ENCODE measurements around the gene IPPK.
A peak's percentile ranks its signal among the peaks of the same experiment; 100 is the strongest.
"Not testable (repeated sequence)": the region's sequence is repeated elsewhere in the genome, so short reads cannot be mapped to it uniquely, and the experiment has no call there.

IPPK gene

DNA sequence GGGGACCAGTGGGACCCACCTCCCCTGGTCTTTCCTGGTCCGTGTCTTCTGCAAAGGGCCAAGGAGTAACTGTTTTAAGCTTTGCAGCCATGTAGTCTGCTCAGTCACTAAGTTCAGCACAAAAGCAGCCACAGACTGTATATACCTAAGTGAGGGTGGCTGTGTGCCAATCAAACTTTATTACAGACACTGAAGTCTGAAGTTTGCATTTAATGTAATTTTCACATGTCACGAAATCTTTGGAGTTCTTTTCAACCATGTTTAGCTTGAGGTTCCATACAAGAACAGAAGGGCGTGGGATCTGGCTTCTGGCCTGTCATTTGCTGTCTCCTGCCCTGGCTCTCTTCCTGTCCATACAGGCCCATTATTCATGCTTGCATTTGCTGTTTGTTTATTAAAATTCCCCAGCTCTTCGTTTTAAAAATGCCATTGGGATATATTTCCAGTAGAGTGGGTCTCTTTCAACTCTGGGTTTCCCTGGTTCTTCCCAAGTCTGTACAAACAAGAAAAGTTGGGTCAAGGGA lies 69.9 kb downstream of the IPPK start:
- ChIA-PET CTCF (interaction anchor here (0.8 to 1.1 kb wide), 2 partner anchors 66 to 465 kb away, joined by 4 read pairs; no protein-coding TSS in a partner anchor), POLR2A (ENCODE audit: low non-redundant PET) (no interaction called here)
- TF ChIP-seq, protein P1, sequence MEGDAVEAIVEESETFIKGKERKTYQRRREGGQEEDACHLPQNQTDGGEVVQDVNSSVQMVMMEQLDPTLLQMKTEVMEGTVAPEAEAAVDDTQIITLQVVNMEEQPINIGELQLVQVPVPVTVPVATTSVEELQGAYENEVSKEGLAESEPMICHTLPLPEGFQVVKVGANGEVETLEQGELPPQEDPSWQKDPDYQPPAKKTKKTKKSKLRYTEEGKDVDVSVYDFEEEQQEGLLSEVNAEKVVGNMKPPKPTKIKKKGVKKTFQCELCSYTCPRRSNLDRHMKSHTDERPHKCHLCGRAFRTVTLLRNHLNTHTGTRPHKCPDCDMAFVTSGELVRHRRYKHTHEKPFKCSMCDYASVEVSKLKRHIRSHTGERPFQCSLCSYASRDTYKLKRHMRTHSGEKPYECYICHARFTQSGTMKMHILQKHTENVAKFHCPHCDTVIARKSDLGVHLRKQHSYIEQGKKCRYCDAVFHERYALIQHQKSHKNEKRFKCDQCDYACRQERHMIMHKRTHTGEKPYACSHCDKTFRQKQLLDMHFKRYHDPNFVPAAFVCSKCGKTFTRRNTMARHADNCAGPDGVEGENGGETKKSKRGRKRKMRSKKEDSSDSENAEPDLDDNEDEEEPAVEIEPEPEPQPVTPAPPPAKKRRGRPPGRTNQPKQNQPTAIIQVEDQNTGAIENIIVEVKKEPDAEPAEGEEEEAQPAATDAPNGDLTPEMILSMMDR (conservative IDR thresholded peaks at IDR 0.05; ENCODE audit: low read depth), result no peak
- no peak for DNase-seq (ENCODE audit: low spot score)
- peak overlapping the region; percentile 58 for H3K27ac ChIP-seq

DNA sequence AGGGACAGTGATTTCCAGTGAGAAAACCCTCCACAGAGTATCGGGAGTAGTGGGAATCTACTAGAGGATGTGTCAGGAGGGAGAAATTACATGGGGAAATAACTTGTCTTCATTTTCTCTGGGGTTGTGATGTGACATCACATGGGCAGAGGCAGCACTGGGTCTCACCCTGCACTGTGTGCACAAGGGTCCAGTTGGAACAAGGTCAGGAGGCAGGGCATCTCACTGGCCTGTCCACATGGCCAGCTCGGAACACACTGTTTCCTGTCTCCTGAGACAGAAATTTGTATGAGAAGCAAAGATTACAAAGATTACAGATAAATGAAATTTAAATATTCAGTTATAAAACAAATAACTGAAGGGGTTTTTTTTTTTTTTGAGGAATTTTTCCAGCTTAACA lies 71.5 kb downstream of the IPPK start:
- no peak for DNase-seq (ENCODE audit: low spot score)
- ChIA-PET POLR2A (ENCODE audit: low non-redundant PET) (no interaction called here), CTCF (interaction anchor here (0.5 kb wide), 1 partner anchor 215 kb away, joined by 3 read pairs; no protein-coding TSS in a partner anchor)
- TF ChIP-seq, protein P1 (conservative IDR thresholded peaks at IDR 0.05; ENCODE audit: low read depth), result no peak
- H3K27ac ChIP-seq, result no peak overlapping the region

DNA sequence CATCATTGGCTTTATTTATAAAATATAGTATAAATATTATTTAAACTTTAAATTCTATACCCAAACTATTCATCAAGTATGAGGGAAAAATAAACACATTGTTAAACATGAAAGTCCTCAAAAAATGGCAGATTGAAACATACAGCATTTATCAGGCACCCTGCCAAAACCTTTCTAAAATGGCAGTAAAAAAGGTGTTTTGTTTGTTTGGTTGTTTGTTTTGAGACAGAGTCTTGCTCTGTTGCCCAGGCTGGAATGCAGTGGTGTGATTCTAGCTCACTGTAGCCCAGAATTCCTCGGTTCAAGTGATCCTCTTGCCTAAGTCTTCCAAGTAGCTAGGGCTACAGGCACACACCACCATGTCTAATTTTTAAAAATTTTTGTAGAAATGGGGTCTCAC lies 74.0 kb downstream of the IPPK start:
- ChIA-PET CTCF (interaction anchor here (0.6 kb wide), 1 partner anchor 43 kb away, joined by 3 read pairs; no protein-coding TSS in a partner anchor), POLR2A (ENCODE audit: low non-redundant PET) (no interaction called here)
- TF ChIP-seq, protein P1 (conservative IDR thresholded peaks at IDR 0.05; ENCODE audit: low read depth), result no peak
- H3K27ac ChIP-seq, result no peak overlapping the region
- DNase-seq (ENCODE audit: low spot score), result no peak

DNA sequence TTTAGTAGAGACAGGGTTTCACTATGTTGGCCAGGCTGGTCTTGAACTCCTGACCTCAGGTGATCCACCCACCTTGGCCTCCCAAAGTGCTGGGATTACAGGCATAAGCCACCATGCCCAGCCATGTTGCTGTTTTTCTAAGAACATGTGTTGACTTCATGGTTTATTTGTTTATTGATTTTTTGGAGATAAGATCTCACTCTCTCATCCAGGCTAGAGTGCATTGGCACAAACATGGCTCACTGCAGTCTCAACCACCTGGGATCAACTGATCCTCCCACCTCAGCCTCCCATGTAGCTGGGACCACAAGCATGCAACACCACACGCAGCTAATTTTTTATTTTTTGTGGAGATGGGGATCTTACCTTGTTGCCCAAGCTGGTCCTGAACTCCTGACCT lies 74.9 kb downstream of the IPPK start:
- POLR2A ChIA-PET (ENCODE audit: low non-redundant PET); DNase-seq (ENCODE audit: low spot score); H3K27ac ChIP-seq: not testable (repeated sequence)
- CTCF ChIA-PET, result interaction anchor here (0.6 to 1.1 kb wide), 3 partner anchors 92 to 455 kb away, joined by 3 to 4 read pairs (median 3); no protein-coding TSS in a partner anchor

DNA sequence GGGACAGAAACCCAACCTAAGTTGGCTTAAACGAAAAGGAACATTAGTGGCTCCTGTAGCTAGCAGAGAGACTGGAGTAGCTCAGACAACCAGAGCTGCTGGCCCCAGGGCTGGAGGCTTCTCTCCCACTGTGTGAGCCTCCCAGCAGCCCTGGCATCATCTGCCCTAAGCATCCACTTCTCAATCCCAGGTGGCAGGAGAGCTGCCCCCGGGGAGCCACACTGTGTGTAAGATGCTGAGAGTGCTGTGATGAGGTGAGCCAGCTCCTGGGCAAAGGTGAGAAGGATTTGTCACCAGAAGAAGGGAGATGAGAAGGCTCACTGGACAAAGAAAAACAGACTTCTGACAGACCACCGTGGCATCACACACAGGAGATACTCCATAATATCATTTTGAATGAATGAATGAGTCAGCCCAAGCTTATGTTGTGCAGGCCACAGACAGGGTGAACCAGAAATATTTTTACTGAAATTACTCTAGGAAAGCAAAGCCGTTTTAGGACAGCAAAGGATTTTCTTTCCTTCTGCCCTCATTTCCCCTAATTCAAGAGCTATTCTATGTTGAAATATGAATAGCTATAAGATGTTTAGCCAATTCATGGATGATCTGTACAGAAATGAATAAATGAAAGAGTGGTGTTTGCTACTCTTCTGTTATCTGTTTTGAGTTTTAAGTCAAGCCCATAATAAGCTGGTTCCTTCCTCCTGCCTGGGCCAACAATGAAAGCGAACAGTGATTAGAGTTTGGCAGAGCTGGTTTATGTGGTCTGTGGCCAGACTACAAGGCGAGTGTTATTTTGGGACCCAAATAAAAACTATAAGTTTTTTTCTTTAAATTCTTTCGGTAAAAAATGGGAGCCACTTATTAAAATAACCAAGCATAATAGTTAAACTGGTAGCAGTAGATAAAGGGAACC lies 76.7 kb downstream of the IPPK start:
- DNase-seq (ENCODE audit: low spot score), result no peak
- TF ChIP-seq, protein P1 (conservative IDR thresholded peaks at IDR 0.05; ENCODE audit: low read depth), result no peak
- no peak overlapping the region for H3K27ac ChIP-seq
- CTCF ChIA-PET, result interaction anchor here (0.7 kb wide), 1 partner anchor 124 kb away, joined by 3 read pairs; no protein-coding TSS in a partner anchor
- POLR2A ChIA-PET (ENCODE audit: low non-redundant PET), result interaction anchor here (1.0 kb wide), 1 partner anchor 9 kb away, joined by 3 read pairs; no protein-coding TSS in a partner anchor

DNA sequence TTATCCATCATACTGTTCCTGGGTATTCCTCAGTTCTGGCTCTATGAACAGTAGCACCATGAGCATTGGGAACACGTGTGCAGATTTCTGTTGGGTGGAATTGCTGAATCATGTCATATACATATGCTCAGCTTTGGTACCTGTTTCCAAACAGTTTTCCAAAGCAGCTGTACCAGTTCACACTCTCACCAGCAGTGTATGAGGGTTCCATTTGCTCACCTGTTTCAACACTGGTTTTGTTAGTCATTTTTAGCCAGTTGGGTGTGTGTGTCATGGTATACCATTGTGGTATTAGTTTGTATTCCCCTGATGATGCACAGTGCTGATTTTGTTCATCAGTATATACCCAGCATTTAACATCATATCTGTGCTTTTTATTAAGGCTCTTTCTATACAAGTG lies 77.4 kb downstream of the IPPK start:
- CTCF ChIA-PET, result no interaction called here
- TF ChIP-seq, protein P1 (conservative IDR thresholded peaks at IDR 0.05; ENCODE audit: low read depth), result no peak
- DNase-seq (ENCODE audit: low spot score), result no peak
- POLR2A ChIA-PET (ENCODE audit: low non-redundant PET), result interaction anchor here (1.0 kb wide), 1 partner anchor 10 kb away, joined by 3 read pairs; no protein-coding TSS in a partner anchor
- no peak overlapping the region for H3K27ac ChIP-seq
